ENCODE measurements around the gene SLC25A12. TPM values are rescaled to one million over a fixed set of nuclear protein-coding genes. Genes with fewer than 3 reads are reported as not detected.

Gene SLC25A12
- total RNA-seq, 1 donor from 2014 or later: 16.5 TPM

DNA sequence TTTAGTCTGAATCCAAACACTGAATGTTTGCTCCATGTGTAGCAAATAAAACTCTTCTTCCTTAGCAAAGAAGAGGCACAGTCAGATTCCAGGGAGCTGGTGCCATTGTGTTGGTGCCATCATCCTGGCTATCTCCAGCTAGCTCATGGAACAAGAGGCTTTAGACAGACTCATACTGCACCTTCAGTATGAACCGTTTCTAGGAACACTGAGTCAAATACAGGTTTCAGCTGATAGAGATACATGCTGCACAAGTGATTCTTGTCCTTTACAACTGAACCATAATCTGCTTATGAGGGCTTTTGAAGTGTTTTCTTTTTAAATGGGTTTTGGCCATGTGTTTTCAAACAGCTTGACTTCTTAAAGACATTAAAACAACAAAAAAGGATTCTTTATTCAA, 148.9 kb downstream of the SLC25A12 start:
- H3K27ac Mint-ChIP-seq (ENCODE audit: unreplicated experiment): no peak overlapping the region
- no peaks in the 10 kb centered on the region for H3K27me3 Mint-ChIP-seq (ENCODE audit: unreplicated experiment)
- peaks cover 3% of the 10 kb centered on the region for H3K4me1 Mint-ChIP-seq (ENCODE audit: unreplicated experiment)
- DNase-seq (ENCODE audit: extremely low spot score, unreplicated experiment): no peak
- H3K4me3 Mint-ChIP-seq (ENCODE audit: unreplicated experiment): no peak overlapping the region
- H3K9me3 Mint-ChIP-seq (ENCODE audit: unreplicated experiment): no peaks in the 10 kb centered on the region
- peaks cover 60% of the 10 kb centered on the region for H3K36me3 Mint-ChIP-seq (ENCODE audit: unreplicated experiment)
- TF ChIP-seq, protein P1, sequence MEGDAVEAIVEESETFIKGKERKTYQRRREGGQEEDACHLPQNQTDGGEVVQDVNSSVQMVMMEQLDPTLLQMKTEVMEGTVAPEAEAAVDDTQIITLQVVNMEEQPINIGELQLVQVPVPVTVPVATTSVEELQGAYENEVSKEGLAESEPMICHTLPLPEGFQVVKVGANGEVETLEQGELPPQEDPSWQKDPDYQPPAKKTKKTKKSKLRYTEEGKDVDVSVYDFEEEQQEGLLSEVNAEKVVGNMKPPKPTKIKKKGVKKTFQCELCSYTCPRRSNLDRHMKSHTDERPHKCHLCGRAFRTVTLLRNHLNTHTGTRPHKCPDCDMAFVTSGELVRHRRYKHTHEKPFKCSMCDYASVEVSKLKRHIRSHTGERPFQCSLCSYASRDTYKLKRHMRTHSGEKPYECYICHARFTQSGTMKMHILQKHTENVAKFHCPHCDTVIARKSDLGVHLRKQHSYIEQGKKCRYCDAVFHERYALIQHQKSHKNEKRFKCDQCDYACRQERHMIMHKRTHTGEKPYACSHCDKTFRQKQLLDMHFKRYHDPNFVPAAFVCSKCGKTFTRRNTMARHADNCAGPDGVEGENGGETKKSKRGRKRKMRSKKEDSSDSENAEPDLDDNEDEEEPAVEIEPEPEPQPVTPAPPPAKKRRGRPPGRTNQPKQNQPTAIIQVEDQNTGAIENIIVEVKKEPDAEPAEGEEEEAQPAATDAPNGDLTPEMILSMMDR (IDR thresholded peaks at IDR 0.05): no peak

DNA sequence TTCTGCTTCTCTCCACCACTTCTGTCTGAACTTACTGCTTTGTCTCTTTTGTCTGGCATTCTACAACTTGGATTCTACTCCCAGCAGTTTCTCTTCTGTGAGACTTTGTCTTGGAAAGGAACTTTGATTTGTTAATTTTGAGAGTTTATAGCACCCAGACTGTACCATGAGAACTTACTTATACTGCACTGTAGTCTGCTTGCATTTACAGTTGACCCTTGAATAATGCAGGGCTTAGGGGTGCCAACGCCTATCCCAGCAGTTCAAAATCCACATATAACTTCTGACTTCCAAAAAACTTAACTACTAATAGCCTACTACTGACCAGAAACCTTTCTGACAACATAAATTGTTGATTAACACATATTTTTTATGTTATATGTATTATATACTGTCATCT, 151.3 kb downstream of the SLC25A12 start:
- H3K36me3 Mint-ChIP-seq (ENCODE audit: unreplicated experiment): peaks cover 51% of the 10 kb centered on the region
- peaks cover 3% of the 10 kb centered on the region for H3K4me1 Mint-ChIP-seq (ENCODE audit: unreplicated experiment)
- no peak overlapping the region for H3K27ac Mint-ChIP-seq (ENCODE audit: unreplicated experiment)
- TF ChIP-seq, protein P1 (IDR thresholded peaks at IDR 0.05): no peak
- H3K27me3 Mint-ChIP-seq (ENCODE audit: unreplicated experiment): no peaks in the 10 kb centered on the region
- H3K4me3 Mint-ChIP-seq (ENCODE audit: unreplicated experiment): no peak overlapping the region
- no peak for DNase-seq (ENCODE audit: extremely low spot score, unreplicated experiment)
- no peaks in the 10 kb centered on the region for H3K9me3 Mint-ChIP-seq (ENCODE audit: unreplicated experiment)

DNA sequence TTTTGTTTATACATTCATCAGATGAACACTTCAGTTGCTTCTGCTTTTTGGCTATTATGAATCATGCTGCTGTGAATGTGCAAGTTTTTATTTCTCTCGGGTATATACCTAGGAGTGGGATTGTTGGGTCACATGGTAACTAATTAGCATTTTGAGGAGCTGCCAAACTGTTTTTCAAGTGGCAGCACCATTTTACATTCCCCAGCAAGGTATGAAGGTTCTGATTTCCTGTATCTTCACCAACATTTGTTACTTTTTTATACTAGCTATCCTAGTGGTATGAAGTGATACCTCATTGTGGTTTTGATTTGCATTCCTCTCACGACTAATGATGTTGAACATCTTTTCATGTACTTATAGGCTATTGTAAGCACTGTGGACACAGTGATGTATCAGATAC, 152.9 kb downstream of the SLC25A12 start:
- Mint-ChIP-seq H3K27me3 (ENCODE audit: unreplicated experiment) (no peaks in the 10 kb centered on the region), H3K4me3 (ENCODE audit: unreplicated experiment) (no peak overlapping the region), H3K36me3 (ENCODE audit: unreplicated experiment) (peaks cover 55% of the 10 kb centered on the region), H3K4me1 (ENCODE audit: unreplicated experiment) (peaks cover 3% of the 10 kb centered on the region), H3K9me3 (ENCODE audit: unreplicated experiment) (no peaks in the 10 kb centered on the region), H3K27ac (ENCODE audit: unreplicated experiment) (no peak overlapping the region)
- TF ChIP-seq, protein P1 (IDR thresholded peaks at IDR 0.05): no peak
- no peak for DNase-seq (ENCODE audit: extremely low spot score, unreplicated experiment)

DNA sequence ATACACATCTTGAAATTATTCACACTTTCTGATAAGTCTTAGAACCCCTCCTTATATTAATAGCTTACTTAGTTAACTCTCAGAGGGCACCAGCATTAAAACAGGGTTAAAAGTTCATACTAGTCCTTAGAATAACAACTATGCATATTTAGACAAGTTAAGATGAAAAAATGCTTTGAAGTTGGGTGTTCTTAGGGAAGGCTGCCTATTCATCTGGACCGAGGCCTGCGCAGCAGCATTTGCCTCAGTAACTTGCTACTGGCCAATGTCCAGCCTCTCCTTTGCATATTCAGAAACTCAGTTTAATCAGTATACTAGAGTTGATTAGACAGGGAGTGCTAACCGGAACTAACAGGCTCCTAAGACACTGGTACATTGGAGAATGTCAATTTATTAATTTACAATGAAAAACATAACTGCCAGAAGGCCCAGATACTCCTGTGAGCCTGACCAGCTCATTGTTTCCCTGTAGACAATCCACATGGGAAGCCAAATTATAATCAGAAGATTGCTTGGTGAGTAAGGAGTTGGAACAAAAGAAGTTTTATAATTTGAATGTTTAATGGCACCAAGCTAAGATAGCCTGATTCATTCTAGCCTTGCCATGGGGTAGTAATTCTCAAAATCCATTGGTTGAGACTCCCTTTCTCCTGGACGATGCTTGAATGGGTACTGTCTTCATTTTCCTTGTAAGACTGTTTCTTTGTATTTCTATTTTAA, 157.9 kb downstream of the SLC25A12 start:
- Mint-ChIP-seq H3K4me3 (ENCODE audit: unreplicated experiment) (no peak overlapping the region), H3K9me3 (ENCODE audit: unreplicated experiment) (no peaks in the 10 kb centered on the region), H3K27me3 (ENCODE audit: unreplicated experiment) (no peaks in the 10 kb centered on the region), H3K36me3 (ENCODE audit: unreplicated experiment) (peaks cover 65% of the 10 kb centered on the region), H3K27ac (ENCODE audit: unreplicated experiment) (no peak overlapping the region), H3K4me1 (ENCODE audit: unreplicated experiment) (peaks cover 3% of the 10 kb centered on the region)
- no peak for DNase-seq (ENCODE audit: extremely low spot score, unreplicated experiment)
- TF ChIP-seq, protein P1 (IDR thresholded peaks at IDR 0.05): no peak

Other genes starting within 250 kb of the SLC25A12 start
- 118 and 127 TPM in 2 replicates for gene DYNC1I2, start 206.8 kb downstream of the SLC25A12 start, total RNA-seq
- gene HAT1, start 28.2 kb upstream of the SLC25A12 start, total RNA-seq: 44.6 and 45.7 TPM in 2 replicates
- gene METAP1D, start 105.7 kb upstream of the SLC25A12 start, total RNA-seq: 6.5 and 8.5 TPM in 2 replicates
- 25.2 and 29.7 TPM in 2 replicates for gene DLX1, start 191.3 kb upstream of the SLC25A12 start, total RNA-seq
- 17.4 and 17.6 TPM in 2 replicates for gene DLX2, start 208.7 kb upstream of the SLC25A12 start, total RNA-seq

Data from osteocyte (in vitro differentiated cells).